ENCODE data around the gene FIGN.

DNA sequence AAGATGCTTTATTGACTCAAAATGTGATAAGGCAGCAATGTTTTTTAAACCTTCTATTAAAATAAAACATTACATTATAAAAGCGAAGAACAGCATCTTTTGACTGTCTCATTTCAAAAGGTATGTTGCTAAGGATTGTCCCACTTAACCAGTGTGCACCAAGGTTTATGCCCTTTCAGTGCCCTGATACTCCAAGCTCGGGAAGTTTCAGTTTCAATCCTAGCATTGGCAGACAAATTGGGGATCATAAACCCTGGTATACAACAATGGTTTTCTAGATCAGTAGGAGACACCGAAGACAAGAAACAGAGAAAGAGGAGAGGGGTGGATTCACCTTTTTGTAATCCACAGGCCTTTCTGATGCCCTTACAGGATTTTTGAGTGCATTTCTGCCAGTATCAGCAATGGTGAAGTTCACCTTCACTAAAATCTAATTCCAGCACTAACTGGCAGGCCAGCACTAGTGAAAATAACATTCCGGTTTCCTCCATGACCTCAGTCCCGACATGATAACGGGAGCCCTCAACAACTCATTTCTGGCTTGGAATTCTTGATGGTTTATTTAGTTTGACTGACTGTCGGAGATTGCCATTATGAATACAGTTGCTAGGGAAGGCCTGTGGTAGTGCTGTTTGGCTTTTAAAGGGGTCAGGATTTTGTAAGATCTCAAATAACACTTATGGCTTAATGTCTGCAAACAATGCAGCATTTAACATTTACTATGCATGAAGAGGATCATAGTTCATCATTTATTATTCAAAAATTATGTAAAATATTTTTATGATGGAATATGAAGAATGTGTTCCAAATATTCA is 33.3 kb upstream of the FIGN start:
- no peak for TF ChIP-seq CTCF (IDR thresholded peaks at IDR 0.05 in 4 of 5, conservative IDR thresholded peaks at IDR 0.05 in 1 of 5)
- TF ChIP-seq POLR2A (IDR thresholded peaks at IDR 0.05) = no peak

Data from gastrocnemius medialis (tissue), 4 donors.